ENCODE measurements around the gene HECTD2.
"Not testable (repeated sequence)": the region's sequence is repeated elsewhere in the genome, so short reads cannot be mapped to it uniquely, and the experiment has no call there.

HECTD2 gene

GRCh38 chr10:91559750-91560149 is 149.6 kb downstream of the HECTD2 start:
- 92 to 100% methylated on average over 2 of the region's 2 CpGs for WGBS, 2 experiments

GRCh38 chr10:91560827-91561226 is 150.7 kb downstream of the HECTD2 start:
- not testable (repeated sequence) for H3K36me3 ChIP-seq (ENCODE audit: control insufficient read depth, insufficient read depth, low read length); H3K9me3 ChIP-seq (ENCODE audit: control insufficient read depth, low read length); H3K27ac ChIP-seq (ENCODE audit: insufficient read depth, low read depth, low read length, poor library complexity, severe bottlenecking); H3K4me3 ChIP-seq (ENCODE audit: insufficient read depth, low read depth, low read length); H3K4me1 ChIP-seq (ENCODE audit: control insufficient read depth, insufficient read depth, low read length); H3K27me3 ChIP-seq (ENCODE audit: control insufficient read depth, insufficient read depth, low read length, poor library complexity, severe bottlenecking)
- 89 to 91% methylated on average over 3 of the region's 3 CpGs for WGBS, 2 experiments

More at GRCh38 chr10:91559750-91560149, 149.6 kb downstream of the HECTD2 start:
- H3K4me1 ChIP-seq (ENCODE audit: control insufficient read depth, insufficient read depth, low read length): no peaks in the 10 kb centered on the region
- H3K36me3 ChIP-seq (ENCODE audit: control insufficient read depth, insufficient read depth, low read length): no peaks in the 10 kb centered on the region
- no peak overlapping the region for H3K27ac ChIP-seq (ENCODE audit: insufficient read depth, low read depth, low read length, poor library complexity, severe bottlenecking)
- no peaks in the 10 kb centered on the region for H3K9me3 ChIP-seq (ENCODE audit: control insufficient read depth, low read length)
- H3K27me3 ChIP-seq (ENCODE audit: control insufficient read depth, insufficient read depth, low read length, poor library complexity, severe bottlenecking): no peaks in the 10 kb centered on the region
- H3K4me3 ChIP-seq (ENCODE audit: insufficient read depth, low read depth, low read length): no peak overlapping the region

GRCh38 chr10:91562839-91563581 is 152.9 kb downstream of the HECTD2 start:
- Histone ChIP-seq H3K9me3 (ENCODE audit: control insufficient read depth, low read length) (no peaks in the 10 kb centered on the region), H3K27me3 (ENCODE audit: control insufficient read depth, insufficient read depth, low read length, poor library complexity, severe bottlenecking) (no peaks in the 10 kb centered on the region), H3K4me3 (ENCODE audit: insufficient read depth, low read depth, low read length) (no peak overlapping the region), H3K4me1 (ENCODE audit: control insufficient read depth, insufficient read depth, low read length) (no peaks in the 10 kb centered on the region), H3K27ac (ENCODE audit: insufficient read depth, low read depth, low read length, poor library complexity, severe bottlenecking) (no peak overlapping the region), H3K36me3 (ENCODE audit: control insufficient read depth, insufficient read depth, low read length) (no peaks in the 10 kb centered on the region)
- 88 to 90% methylated on average over 2 of the region's 2 CpGs for WGBS, 2 experiments

GRCh38 chr10:91564026-91564425 is 153.9 kb downstream of the HECTD2 start:
- no peaks in the 10 kb centered on the region for H3K36me3 ChIP-seq (ENCODE audit: control insufficient read depth, insufficient read depth, low read length)
- WGBS, 2 experiments: 94 to 96% methylated on average over 3 of the region's 3 CpGs
- H3K27me3 ChIP-seq (ENCODE audit: control insufficient read depth, insufficient read depth, low read length, poor library complexity, severe bottlenecking): no peaks in the 10 kb centered on the region
- no peak overlapping the region for H3K27ac ChIP-seq (ENCODE audit: insufficient read depth, low read depth, low read length, poor library complexity, severe bottlenecking)
- H3K9me3 ChIP-seq (ENCODE audit: control insufficient read depth, low read length): no peaks in the 10 kb centered on the region
- no peak overlapping the region for H3K4me3 ChIP-seq (ENCODE audit: insufficient read depth, low read depth, low read length)
- no peaks in the 10 kb centered on the region for H3K4me1 ChIP-seq (ENCODE audit: control insufficient read depth, insufficient read depth, low read length)

All from ectodermal cell (in vitro differentiated cells).